ENCODE data around the gene CD247. TPM values are rescaled to one million over a fixed set of nuclear protein-coding genes. Genes with fewer than 3 reads are reported as not detected.

The CD247 gene
- total and polyA plus RNA-seq, 9 donors = 0.20 to 1.5 (median 0.43) TPM

- Histone ChIP-seq H3K9me3 (replicated peaks; ENCODE audit: control insufficient read depth, low read depth, low read length) (no peaks in the 10 kb centered on the region), H3K27me3 (ENCODE audit: control insufficient read depth, insufficient read depth, low read length) (peaks cover 24% of the 10 kb centered on the region), H3K27ac (ENCODE audit: low read length) (no peak overlapping the region), H3K4me3 (ENCODE audit: low read length) (no peak overlapping the region), H3K4me1 (ENCODE audit: control insufficient read depth, insufficient read depth, low read length) (peaks cover 11% of the 10 kb centered on the region), H3K36me3 (ENCODE audit: control insufficient read depth, insufficient read depth, low read length) (no peaks in the 10 kb centered on the region)
- DNase-seq = no peak
- WGBS (ENCODE audit: insufficient coverage) = 77% methylated on average over 5 of the region's 8 CpGs
Measured at GRCh38 chr1:167452483-167452882, 65.8 kb downstream of the CD247 start.

- Histone ChIP-seq H3K4me3 (ENCODE audit: low read length) (no peak overlapping the region), H3K27ac (ENCODE audit: low read length) (no peak overlapping the region), H3K36me3 (ENCODE audit: control insufficient read depth, insufficient read depth, low read length) (no peaks in the 10 kb centered on the region), H3K4me1 (ENCODE audit: control insufficient read depth, insufficient read depth, low read length) (peaks cover 4% of the 10 kb centered on the region), H3K27me3 (ENCODE audit: control insufficient read depth, insufficient read depth, low read length) (peaks cover 17% of the 10 kb centered on the region), H3K9me3 (replicated peaks; ENCODE audit: control insufficient read depth, low read depth, low read length) (no peaks in the 10 kb centered on the region)
- 94% methylated on average over 2 of the region's 5 CpGs for WGBS (ENCODE audit: insufficient coverage)
- no peak for DNase-seq
Measured at GRCh38 chr1:167450843-167451242, 67.5 kb downstream of the CD247 start.

DNA sequence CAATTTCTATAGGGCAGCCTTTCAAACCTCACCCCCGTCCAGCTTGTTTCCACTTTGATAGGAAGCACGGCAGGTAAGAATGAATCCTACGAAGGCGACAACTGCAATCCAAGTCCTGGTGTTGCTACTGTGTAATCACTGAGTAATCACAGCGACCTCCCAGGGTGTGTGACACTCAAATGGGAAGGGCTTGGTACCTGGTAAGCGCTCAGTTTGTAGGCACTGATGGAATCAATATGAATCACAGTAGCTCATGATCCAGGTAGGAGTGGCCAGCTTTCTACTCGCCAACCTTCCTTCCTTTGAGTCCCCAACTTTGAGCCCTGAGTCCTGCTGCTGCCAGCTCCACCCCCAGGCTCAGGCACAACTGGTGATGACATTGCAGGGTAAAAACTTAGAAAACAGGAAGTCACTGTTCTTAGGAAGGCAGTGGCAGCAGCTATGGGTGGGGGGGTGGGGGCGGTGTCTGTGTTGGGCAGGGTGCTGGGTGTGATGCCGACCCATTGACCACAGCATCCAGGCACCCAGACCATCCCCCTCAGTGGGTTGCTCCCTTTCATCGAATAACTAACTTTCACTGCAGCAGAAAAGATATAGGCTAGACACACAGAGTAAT is 70.7 kb downstream of the CD247 start:
- H3K36me3 ChIP-seq (ENCODE audit: control insufficient read depth, insufficient read depth, low read length) = no peaks in the 10 kb centered on the region
- no peak overlapping the region for H3K4me3 ChIP-seq (ENCODE audit: low read length)
- WGBS (ENCODE audit: insufficient coverage) = 46% methylated on average over 5 of the region's 10 CpGs
- DNase-seq = no peak
- peaks cover 4% of the 10 kb centered on the region for H3K27me3 ChIP-seq (ENCODE audit: control insufficient read depth, insufficient read depth, low read length)
- no peaks in the 10 kb centered on the region for H3K4me1 ChIP-seq (ENCODE audit: control insufficient read depth, insufficient read depth, low read length)
- H3K9me3 ChIP-seq (replicated peaks; ENCODE audit: control insufficient read depth, low read depth, low read length) = no peaks in the 10 kb centered on the region
- no peak overlapping the region for H3K27ac ChIP-seq (ENCODE audit: low read length)

DNA sequence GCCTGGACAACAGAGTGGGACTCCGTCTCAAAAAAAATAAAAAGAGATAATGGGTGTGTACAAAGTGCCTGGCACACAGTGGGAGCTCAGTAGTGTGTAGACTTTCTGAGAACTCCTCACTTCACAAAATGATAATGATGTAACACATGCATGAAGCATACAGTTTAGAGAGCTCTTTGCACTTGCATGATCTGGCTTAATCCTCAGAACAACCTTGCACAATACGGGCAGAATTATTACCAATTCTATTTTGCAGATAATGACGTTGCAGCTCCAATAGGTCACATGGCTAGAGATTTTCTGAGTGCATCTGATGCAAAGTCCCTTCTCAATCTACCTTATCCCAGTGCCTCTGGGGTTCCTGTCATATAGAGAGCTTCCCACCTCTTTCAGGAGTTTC is 71.4 kb downstream of the CD247 start:
- H3K36me3 ChIP-seq (ENCODE audit: control insufficient read depth, insufficient read depth, low read length) = no peaks in the 10 kb centered on the region
- no peaks in the 10 kb centered on the region for H3K27me3 ChIP-seq (ENCODE audit: control insufficient read depth, insufficient read depth, low read length)
- H3K4me3 ChIP-seq (ENCODE audit: low read length) = no peak overlapping the region
- WGBS (ENCODE audit: insufficient coverage) = 40% methylated on average over 1 of the region's 3 CpGs
- no peak for DNase-seq
- H3K9me3 ChIP-seq (replicated peaks; ENCODE audit: control insufficient read depth, low read depth, low read length) = no peaks in the 10 kb centered on the region
- no peak overlapping the region for H3K27ac ChIP-seq (ENCODE audit: low read length)
- H3K4me1 ChIP-seq (ENCODE audit: control insufficient read depth, insufficient read depth, low read length) = no peaks in the 10 kb centered on the region

DNA sequence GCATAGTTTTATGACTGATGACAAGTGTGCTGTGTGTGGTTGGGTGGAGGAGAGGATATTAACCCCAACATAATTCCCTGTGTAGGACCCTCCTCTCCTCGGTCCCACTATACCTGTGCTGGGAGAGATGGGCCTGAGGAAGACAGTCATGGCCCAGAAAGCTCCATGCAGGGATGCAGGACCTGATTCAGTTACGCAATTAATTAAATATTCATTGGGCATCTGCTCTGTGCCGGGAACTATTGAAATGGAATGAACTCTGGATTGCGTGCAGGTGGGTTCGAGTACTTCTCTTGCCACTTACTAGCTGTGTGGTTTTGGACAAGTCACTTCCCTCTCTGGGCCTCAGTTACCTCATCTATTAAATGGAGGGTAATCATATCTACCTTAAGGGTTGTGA is 74.6 kb downstream of the CD247 start:
- no peak overlapping the region for H3K27ac ChIP-seq (ENCODE audit: low read length)
- H3K36me3 ChIP-seq (ENCODE audit: control insufficient read depth, insufficient read depth, low read length) = no peaks in the 10 kb centered on the region
- 83% methylated on average over 2 of the region's 5 CpGs for WGBS (ENCODE audit: insufficient coverage)
- peaks cover 5% of the 10 kb centered on the region for H3K4me1 ChIP-seq (ENCODE audit: control insufficient read depth, insufficient read depth, low read length)
- H3K27me3 ChIP-seq (ENCODE audit: control insufficient read depth, insufficient read depth, low read length) = peaks cover 17% of the 10 kb centered on the region
- no peak overlapping the region for H3K4me3 ChIP-seq (ENCODE audit: low read length)
- H3K9me3 ChIP-seq (replicated peaks; ENCODE audit: control insufficient read depth, low read depth, low read length) = no peaks in the 10 kb centered on the region
- no peak for DNase-seq

- peaks cover 18% of the 10 kb centered on the region for H3K27me3 ChIP-seq (ENCODE audit: control insufficient read depth, insufficient read depth, low read length)
- H3K9me3 ChIP-seq (replicated peaks; ENCODE audit: control insufficient read depth, low read depth, low read length) = no peaks in the 10 kb centered on the region
- no peak for DNase-seq
- H3K4me3 ChIP-seq (ENCODE audit: low read length) = no peak overlapping the region
- 90% methylated on average over 5 of the region's 9 CpGs for WGBS (ENCODE audit: insufficient coverage)
- H3K36me3 ChIP-seq (ENCODE audit: control insufficient read depth, insufficient read depth, low read length) = no peaks in the 10 kb centered on the region
- no peak overlapping the region for H3K27ac ChIP-seq (ENCODE audit: low read length)
- H3K4me1 ChIP-seq (ENCODE audit: control insufficient read depth, insufficient read depth, low read length) = peaks cover 5% of the 10 kb centered on the region
Measured at GRCh38 chr1:167442854-167443565, 75.3 kb downstream of the CD247 start.

DNA sequence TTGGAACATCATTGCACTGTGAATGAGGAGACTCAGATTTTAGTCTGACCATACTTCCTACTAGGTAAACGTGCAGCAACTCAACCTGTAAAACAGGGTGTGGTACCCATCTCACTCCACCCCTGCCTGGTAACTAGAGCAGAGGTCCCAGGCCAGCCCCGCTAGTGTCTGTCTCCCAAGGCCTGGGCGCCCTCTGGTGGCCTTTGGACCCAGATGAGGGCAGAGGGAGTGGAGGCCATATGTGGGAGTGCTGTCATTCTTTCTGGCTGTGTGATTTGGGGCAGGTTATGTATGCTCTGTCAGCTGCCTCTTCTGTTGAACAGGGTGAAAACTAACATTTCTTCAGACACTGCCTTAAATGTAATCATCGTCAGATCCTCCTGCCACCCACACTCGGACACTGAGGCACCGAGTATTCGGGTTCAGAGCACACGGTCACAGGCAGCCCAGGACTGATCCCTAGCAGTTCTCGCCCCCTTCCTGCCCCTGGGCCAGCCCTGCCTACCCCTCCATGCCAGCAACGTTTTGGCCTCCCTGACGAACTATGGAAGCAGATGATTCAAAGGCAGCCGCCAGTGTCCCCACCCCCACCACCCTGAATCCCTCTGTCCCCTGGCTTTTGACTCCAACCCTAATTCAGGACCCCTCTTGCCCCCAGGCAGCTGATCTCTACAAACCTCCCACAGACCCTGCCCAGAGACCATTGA is 76.0 kb downstream of the CD247 start:
- Histone ChIP-seq H3K9me3 (replicated peaks; ENCODE audit: control insufficient read depth, low read depth, low read length) (no peaks in the 10 kb centered on the region), H3K36me3 (ENCODE audit: control insufficient read depth, insufficient read depth, low read length) (no peaks in the 10 kb centered on the region), H3K4me3 (ENCODE audit: low read length) (no peak overlapping the region), H3K27ac (ENCODE audit: low read length) (no peak overlapping the region), H3K4me1 (ENCODE audit: control insufficient read depth, insufficient read depth, low read length) (peaks cover 5% of the 10 kb centered on the region), H3K27me3 (ENCODE audit: control insufficient read depth, insufficient read depth, low read length) (peaks cover 18% of the 10 kb centered on the region)
- DNase-seq = peak; percentile 79
- WGBS (ENCODE audit: insufficient coverage) = 58% methylated on average over 10 of the region's 12 CpGs

- no peak overlapping the region for H3K4me3 ChIP-seq (ENCODE audit: low read length)
- WGBS (ENCODE audit: insufficient coverage) = 79% methylated on average over 3 of the region's 3 CpGs
Measured at GRCh38 chr1:167441222-167441621, 77.1 kb downstream of the CD247 start.

GRCh38 chr1:167440776-167441175 is 77.6 kb downstream of the CD247 start:
- DNase-seq = no peak
- Histone ChIP-seq H3K4me1 (ENCODE audit: control insufficient read depth, insufficient read depth, low read length) (peaks cover 5% of the 10 kb centered on the region), H3K36me3 (ENCODE audit: control insufficient read depth, insufficient read depth, low read length) (no peaks in the 10 kb centered on the region), H3K27me3 (ENCODE audit: control insufficient read depth, insufficient read depth, low read length) (peaks cover 18% of the 10 kb centered on the region), H3K27ac (ENCODE audit: low read length) (no peak overlapping the region), H3K9me3 (replicated peaks; ENCODE audit: control insufficient read depth, low read depth, low read length) (no peaks in the 10 kb centered on the region), H3K4me3 (ENCODE audit: low read length) (no peak overlapping the region)
- WGBS (ENCODE audit: insufficient coverage) = 86% methylated on average over 4 of the region's 8 CpGs

More at GRCh38 chr1:167441222-167441621, 77.1 kb downstream of the CD247 start:
- Histone ChIP-seq H3K9me3 (replicated peaks; ENCODE audit: control insufficient read depth, low read depth, low read length) (no peaks in the 10 kb centered on the region), H3K27ac (ENCODE audit: low read length) (no peak overlapping the region), H3K27me3 (ENCODE audit: control insufficient read depth, insufficient read depth, low read length) (peaks cover 18% of the 10 kb centered on the region), H3K4me1 (ENCODE audit: control insufficient read depth, insufficient read depth, low read length) (peaks cover 5% of the 10 kb centered on the region), H3K36me3 (ENCODE audit: control insufficient read depth, insufficient read depth, low read length) (no peaks in the 10 kb centered on the region)
- DNase-seq = no peak

- Histone ChIP-seq H3K27me3 (ENCODE audit: control insufficient read depth, insufficient read depth, low read length) (peaks cover 20% of the 10 kb centered on the region), H3K4me1 (ENCODE audit: control insufficient read depth, insufficient read depth, low read length) (peaks cover 5% of the 10 kb centered on the region), H3K9me3 (replicated peaks; ENCODE audit: control insufficient read depth, low read depth, low read length) (no peaks in the 10 kb centered on the region), H3K4me3 (ENCODE audit: low read length) (no peak overlapping the region), H3K27ac (ENCODE audit: low read length) (no peak overlapping the region), H3K36me3 (ENCODE audit: control insufficient read depth, insufficient read depth, low read length) (no peaks in the 10 kb centered on the region)
- 90% methylated on average over 4 of the region's 4 CpGs for WGBS (ENCODE audit: insufficient coverage)
- no peak for DNase-seq
Measured at GRCh38 chr1:167440345-167440744, 78.0 kb downstream of the CD247 start.
